ENCODE results near the gene CATSPER4. TPM values are rescaled to one million over a fixed set of nuclear protein-coding genes. Genes with fewer than 3 reads are reported as not detected.

Gene CATSPER4
- total RNA-seq, 1 experiment from 2014 or later, result 0.35 TPM

- TF ChIP-seq ZNF532 (CRISPR knock-in tag; IDR thresholded peaks at IDR 0.05; ENCODE audit: borderline replicate concordance) (no peak), NR1H2 (CRISPR knock-in tag; IDR thresholded peaks at IDR 0.05) (no peak), PRRX2 (CRISPR knock-in tag; IDR thresholded peaks at IDR 0.05) (no peak), FOXP4 (CRISPR knock-in tag; IDR thresholded peaks at IDR 0.05) (0 out of 2 replicates have a peak, but pooled peaks have one; percentile 38), GABPB1 (CRISPR knock-in tag; IDR thresholded peaks at IDR 0.05) (peak; percentile 86), TEAD1 (CRISPR knock-in tag; IDR thresholded peaks at IDR 0.05) (peak; percentile 90), ZNF671 (CRISPR knock-in tag; IDR thresholded peaks at IDR 0.05) (no peak), TCF7 (CRISPR knock-in tag; IDR thresholded peaks at IDR 0.05; ENCODE audit: low read depth) (no peak), SOX15 (CRISPR knock-in tag; IDR thresholded peaks at IDR 0.05) (no peak), GTF2I (CRISPR knock-in tag; conservative IDR thresholded peaks at IDR 0.05) (no peak), CTCF (IDR thresholded peaks at IDR 0.05) (peak; percentile 81), ATF1 (CRISPR knock-in tag; IDR thresholded peaks at IDR 0.05) (0 out of 2 replicates have a peak, but pooled peaks have one; percentile 69), IRF1 (CRISPR knock-in tag; IDR thresholded peaks at IDR 0.05) (no peak), JUN (CRISPR knock-in tag; IDR thresholded peaks at IDR 0.05) (peak; percentile 66; the same call in 1 of the 2 replicates), FOXJ3 (CRISPR knock-in tag; IDR thresholded peaks at IDR 0.05; ENCODE audit: borderline replicate concordance) (no peak), SP1 (CRISPR knock-in tag; conservative IDR thresholded peaks at IDR 0.05) (peak; percentile 98), AR (CRISPR knock-in tag; IDR thresholded peaks at IDR 0.05) (no peak), HMGXB4 (CRISPR knock-in tag; IDR thresholded peaks at IDR 0.05) (peak; percentile 99), NR3C1 (CRISPR knock-in tag; conservative IDR thresholded peaks at IDR 0.05; ENCODE audit: low read depth) (no peak), RORB (CRISPR knock-in tag; IDR thresholded peaks at IDR 0.05) (no peak), ZNF138 (CRISPR knock-in tag; conservative IDR thresholded peaks at IDR 0.05) (no peak)
- TF ChIP-seq, protein P1, sequence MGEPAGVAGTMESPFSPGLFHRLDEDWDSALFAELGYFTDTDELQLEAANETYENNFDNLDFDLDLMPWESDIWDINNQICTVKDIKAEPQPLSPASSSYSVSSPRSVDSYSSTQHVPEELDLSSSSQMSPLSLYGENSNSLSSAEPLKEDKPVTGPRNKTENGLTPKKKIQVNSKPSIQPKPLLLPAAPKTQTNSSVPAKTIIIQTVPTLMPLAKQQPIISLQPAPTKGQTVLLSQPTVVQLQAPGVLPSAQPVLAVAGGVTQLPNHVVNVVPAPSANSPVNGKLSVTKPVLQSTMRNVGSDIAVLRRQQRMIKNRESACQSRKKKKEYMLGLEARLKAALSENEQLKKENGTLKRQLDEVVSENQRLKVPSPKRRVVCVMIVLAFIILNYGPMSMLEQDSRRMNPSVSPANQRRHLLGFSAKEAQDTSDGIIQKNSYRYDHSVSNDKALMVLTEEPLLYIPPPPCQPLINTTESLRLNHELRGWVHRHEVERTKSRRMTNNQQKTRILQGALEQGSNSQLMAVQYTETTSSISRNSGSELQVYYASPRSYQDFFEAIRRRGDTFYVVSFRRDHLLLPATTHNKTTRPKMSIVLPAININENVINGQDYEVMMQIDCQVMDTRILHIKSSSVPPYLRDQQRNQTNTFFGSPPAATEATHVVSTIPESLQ (CRISPR knock-in tag; IDR thresholded peaks at IDR 0.05), result no peak
These were observed 20.5 kb upstream of the CATSPER4 start, which contains the start of gene ZNF593 (continued) for GRCh38 chr1:26169669-26170471.
